ENCODE measurements around the gene ICE2.

ICE2 gene

DNA sequence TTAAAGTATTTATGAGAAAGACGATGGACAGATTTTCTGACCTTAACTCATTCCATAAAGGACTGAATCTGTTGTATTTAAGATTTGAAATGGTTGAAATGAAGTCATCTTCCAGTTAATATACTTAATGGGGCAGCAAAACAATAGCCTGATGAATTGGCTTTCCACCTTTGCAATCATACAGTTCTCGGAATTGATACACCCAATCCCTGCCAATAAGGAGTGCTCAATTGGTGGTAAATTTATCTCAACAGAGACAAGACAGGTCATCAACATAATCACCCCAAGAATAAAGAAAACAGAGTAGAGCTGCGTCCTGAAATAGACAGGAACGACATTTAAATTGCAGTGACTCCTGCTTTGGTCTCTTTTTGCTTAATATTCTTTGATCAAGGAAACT is 92.3 kb downstream of the ICE2 start:
- TF ChIP-seq, protein P1, sequence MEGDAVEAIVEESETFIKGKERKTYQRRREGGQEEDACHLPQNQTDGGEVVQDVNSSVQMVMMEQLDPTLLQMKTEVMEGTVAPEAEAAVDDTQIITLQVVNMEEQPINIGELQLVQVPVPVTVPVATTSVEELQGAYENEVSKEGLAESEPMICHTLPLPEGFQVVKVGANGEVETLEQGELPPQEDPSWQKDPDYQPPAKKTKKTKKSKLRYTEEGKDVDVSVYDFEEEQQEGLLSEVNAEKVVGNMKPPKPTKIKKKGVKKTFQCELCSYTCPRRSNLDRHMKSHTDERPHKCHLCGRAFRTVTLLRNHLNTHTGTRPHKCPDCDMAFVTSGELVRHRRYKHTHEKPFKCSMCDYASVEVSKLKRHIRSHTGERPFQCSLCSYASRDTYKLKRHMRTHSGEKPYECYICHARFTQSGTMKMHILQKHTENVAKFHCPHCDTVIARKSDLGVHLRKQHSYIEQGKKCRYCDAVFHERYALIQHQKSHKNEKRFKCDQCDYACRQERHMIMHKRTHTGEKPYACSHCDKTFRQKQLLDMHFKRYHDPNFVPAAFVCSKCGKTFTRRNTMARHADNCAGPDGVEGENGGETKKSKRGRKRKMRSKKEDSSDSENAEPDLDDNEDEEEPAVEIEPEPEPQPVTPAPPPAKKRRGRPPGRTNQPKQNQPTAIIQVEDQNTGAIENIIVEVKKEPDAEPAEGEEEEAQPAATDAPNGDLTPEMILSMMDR (conservative IDR thresholded peaks at IDR 0.05; ENCODE audit: low read length), result no peak
- TF ChIP-seq EZH2phosphoT487 (IDR thresholded peaks at IDR 0.05; ENCODE audit: borderline replicate concordance), result no peak
- H3K4me3 ChIP-seq (ENCODE audit: low read length, poor library complexity, severe bottlenecking), result no peak overlapping the region
- no peaks in the 10 kb centered on the region for H3K9me3 ChIP-seq (ENCODE audit: insufficient read depth, low read depth, low read length)
- H3K79me2 ChIP-seq (ENCODE audit: insufficient read depth, low read length), result peaks cover 6% of the 10 kb centered on the region; the same call in 1 of the 2 replicates
- no peaks in the 10 kb centered on the region for H3K9me2 ChIP-seq (replicated peaks; ENCODE audit: low read depth, low read length)
- no peaks in the 10 kb centered on the region for H3K36me3 ChIP-seq (ENCODE audit: insufficient read depth, low read length)
- H3K4me1 ChIP-seq (ENCODE audit: insufficient read depth, low read length, poor library complexity, severe bottlenecking), result peaks cover 20% of the 10 kb centered on the region
- H3F3A ChIP-seq (ENCODE audit: low read depth), result no peaks in the 10 kb centered on the region
- no peak overlapping the region for H3K4me2 ChIP-seq (ENCODE audit: low read depth, low read length, poor library complexity, severe bottlenecking)
- H3K27me3 ChIP-seq (ENCODE audit: insufficient read depth, low read length, poor library complexity, severe bottlenecking), result no peaks in the 10 kb centered on the region
- H3K9ac ChIP-seq (ENCODE audit: low read depth, low read length, poor library complexity, severe bottlenecking), result no peak overlapping the region
- H4K20me1 ChIP-seq (ENCODE audit: insufficient read depth, low read length, poor library complexity, severe bottlenecking), result no peaks in the 10 kb centered on the region
- no peak overlapping the region for H2AFZ ChIP-seq (ENCODE audit: low read length)

DNA sequence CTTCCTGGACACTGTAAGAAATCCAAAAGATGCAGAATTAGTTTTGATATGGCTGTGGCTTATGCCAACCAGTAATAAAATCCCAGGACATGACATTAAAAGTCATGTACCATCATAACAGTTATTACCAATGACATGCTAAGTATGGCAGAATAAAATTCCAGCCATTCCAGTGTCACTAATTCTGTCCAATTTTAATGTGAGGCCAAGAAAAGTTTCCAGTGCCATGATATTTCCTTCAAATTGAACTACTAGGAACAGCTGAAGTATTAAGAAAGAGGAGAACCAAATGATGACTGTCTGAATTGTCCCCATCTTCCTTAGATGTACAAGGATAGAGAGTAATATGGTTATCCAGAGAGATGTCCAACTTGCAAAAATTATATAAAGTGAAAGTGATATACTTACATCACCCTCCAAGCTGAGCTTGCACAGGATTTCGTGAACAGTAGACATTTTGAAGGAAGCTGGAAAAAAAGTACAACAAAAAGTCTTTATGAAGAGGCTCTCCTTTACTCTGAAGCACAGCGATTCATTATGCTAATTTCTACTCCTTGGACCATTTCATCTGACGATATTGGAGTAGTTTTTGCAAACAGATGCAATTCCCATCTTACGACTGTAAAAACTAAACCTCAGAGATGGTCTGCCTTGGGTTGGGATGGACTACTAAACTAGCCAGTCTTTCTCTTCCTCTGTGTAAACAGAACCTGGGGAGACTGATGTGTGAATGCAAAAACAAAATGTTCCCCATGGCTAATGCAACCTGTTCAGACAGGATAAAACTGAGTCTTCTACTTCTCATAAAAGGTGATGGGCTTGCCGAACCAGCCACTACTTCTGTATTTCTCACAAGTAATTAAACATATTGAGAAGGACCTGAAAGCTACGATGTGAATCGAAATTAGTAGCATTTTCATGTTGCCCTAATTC is 93.1 kb downstream of the ICE2 start:
- H3K4me3 ChIP-seq (ENCODE audit: low read length, poor library complexity, severe bottlenecking), result no peak overlapping the region
- H4K20me1 ChIP-seq (ENCODE audit: insufficient read depth, low read length, poor library complexity, severe bottlenecking), result no peaks in the 10 kb centered on the region
- H3K9me3 ChIP-seq (ENCODE audit: insufficient read depth, low read depth, low read length), result no peaks in the 10 kb centered on the region
- H3K9me2 ChIP-seq (replicated peaks; ENCODE audit: low read depth, low read length), result no peaks in the 10 kb centered on the region
- TF ChIP-seq, protein P1 (conservative IDR thresholded peaks at IDR 0.05; ENCODE audit: low read length), result no peak
- no peak for TF ChIP-seq EZH2phosphoT487 (IDR thresholded peaks at IDR 0.05; ENCODE audit: borderline replicate concordance)
- peaks cover 16% of the 10 kb centered on the region for H3K4me1 ChIP-seq (ENCODE audit: insufficient read depth, low read length, poor library complexity, severe bottlenecking)
- H3F3A ChIP-seq (ENCODE audit: low read depth), result no peaks in the 10 kb centered on the region
- no peak overlapping the region for H2AFZ ChIP-seq (ENCODE audit: low read length)
- peaks cover 6% of the 10 kb centered on the region; the same call in 1 of the 2 replicates for H3K79me2 ChIP-seq (ENCODE audit: insufficient read depth, low read length)
- H3K36me3 ChIP-seq (ENCODE audit: insufficient read depth, low read length), result no peaks in the 10 kb centered on the region
- H3K27me3 ChIP-seq (ENCODE audit: insufficient read depth, low read length, poor library complexity, severe bottlenecking), result no peaks in the 10 kb centered on the region
- no peak overlapping the region for H3K4me2 ChIP-seq (ENCODE audit: low read depth, low read length, poor library complexity, severe bottlenecking)
- H3K9ac ChIP-seq (ENCODE audit: low read depth, low read length, poor library complexity, severe bottlenecking), result no peak overlapping the region

DNA sequence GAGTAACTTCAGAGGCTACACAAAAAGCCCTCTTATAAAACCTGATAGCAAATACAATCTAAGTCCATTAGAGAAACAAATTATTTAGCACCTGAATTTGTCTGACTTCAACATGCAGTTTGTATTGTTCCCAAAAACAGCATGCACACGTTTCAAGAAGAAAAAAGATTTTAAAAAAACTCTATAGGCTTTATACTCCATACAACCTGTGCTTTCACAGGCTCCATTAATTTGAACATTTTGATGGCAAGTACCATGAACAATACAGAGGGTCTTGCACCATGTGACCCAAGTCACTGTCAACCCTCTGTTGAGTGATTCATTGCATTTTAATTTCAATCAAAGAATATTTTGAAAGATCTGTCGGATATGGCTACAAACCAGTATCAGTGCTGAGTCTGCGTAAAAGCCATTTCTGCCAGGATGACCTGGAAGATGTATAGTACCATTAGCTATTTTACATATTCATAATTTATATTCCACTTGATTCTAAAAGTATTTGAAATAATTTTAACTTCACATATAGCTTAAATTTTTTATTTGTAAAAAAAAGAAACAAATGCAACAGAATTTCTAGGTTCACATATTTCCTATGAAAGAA is 94.3 kb downstream of the ICE2 start:
- Histone ChIP-seq H3K4me2 (ENCODE audit: low read depth, low read length, poor library complexity, severe bottlenecking) (no peak overlapping the region), H3F3A (ENCODE audit: low read depth) (no peaks in the 10 kb centered on the region), H2AFZ (ENCODE audit: low read length) (no peak overlapping the region), H3K9me2 (replicated peaks; ENCODE audit: low read depth, low read length) (no peaks in the 10 kb centered on the region), H3K9me3 (ENCODE audit: insufficient read depth, low read depth, low read length) (no peaks in the 10 kb centered on the region), H3K36me3 (ENCODE audit: insufficient read depth, low read length) (peaks cover 3% of the 10 kb centered on the region; the same call in 1 of the 2 replicates), H3K79me2 (ENCODE audit: insufficient read depth, low read length) (no peaks in the 10 kb centered on the region; the same call in 1 of the 2 replicates), H3K4me3 (ENCODE audit: low read length, poor library complexity, severe bottlenecking) (no peak overlapping the region), H4K20me1 (ENCODE audit: insufficient read depth, low read length, poor library complexity, severe bottlenecking) (no peaks in the 10 kb centered on the region), H3K4me1 (ENCODE audit: insufficient read depth, low read length, poor library complexity, severe bottlenecking) (peaks cover 7% of the 10 kb centered on the region), H3K27me3 (ENCODE audit: insufficient read depth, low read length, poor library complexity, severe bottlenecking) (no peaks in the 10 kb centered on the region), H3K9ac (ENCODE audit: low read depth, low read length, poor library complexity, severe bottlenecking) (no peak overlapping the region)
- TF ChIP-seq, protein P1 (conservative IDR thresholded peaks at IDR 0.05; ENCODE audit: low read length), result no peak
- no peak for TF ChIP-seq EZH2phosphoT487 (IDR thresholded peaks at IDR 0.05; ENCODE audit: borderline replicate concordance)

Measured in Loucy (cell line).